Peyer's patch (tissue), 4 donors: ENCODE measurements around the gene CCR6. TPM values are rescaled to one million over a fixed set of nuclear protein-coding genes. Genes with fewer than 3 reads are reported as not detected.

Experiments used
- DNase-seq, 3 donors: peaks; one replicate each; pipeline ENCODE4 v3.0.0-alpha.2; 2017 to 2019
- H3K27ac ChIP-seq, 4 donors: fragments of 200-600 bp; sonication (generic); one replicate each; pipeline ENCODE4 v1.5.1; 2016 to 2019
- H3K27me3 ChIP-seq, 2 donors: fragments of 200-600 bp; sonication (generic); one replicate each; pipeline ENCODE4 v1.5.1; 2019
- H3K36me3 ChIP-seq, 3 donors: fragments of 200-600 bp; sonication (generic); one replicate each; pipeline ENCODE4 v1.5.1; 2016 to 2019
- H3K4me1 ChIP-seq, 4 donors: fragments of 200-600 bp; sonication (generic); one replicate each; pipeline ENCODE4 v1.5.1; 2016 to 2019
- H3K4me3 ChIP-seq, 4 donors: fragments of 200-600 bp; sonication (generic); 1 replicate in 3 of 4; 2 replicates in 1 of 4; pipeline ENCODE4 v1.5.1; 2016 to 2019; ENCODE audit warnings: mild to moderate bottlenecking in 1 of 4
- H3K9me3 ChIP-seq, 4 donors: fragments of 200-600 bp; sonication (generic); one replicate each; pipeline ENCODE4 v1.5.1; 2016 to 2019; ENCODE audit warnings: mild to moderate bottlenecking in 1 of 4
- CTCF ChIP-seq, 6 experiments: fragments of 450-650 bp in 4 of 6; fragments of 200-600 bp in 2 of 6; sonication (generic) in 1 of 6; IDR thresholded peaks; one replicate each; pipeline ENCODE4 v1.5.1; 2017 to 2019; ENCODE audit warnings: antibody characterized with exemption in 6 of 6, mild to moderate bottlenecking in 3 of 6, moderate library complexity in 1 of 6
- POLR2A ChIP-seq, 2 donors: fragments of 450-650 bp; IDR thresholded peaks; one replicate each; pipeline ENCODE4 v1.5.1; 2017; ENCODE audit warnings: antibody characterized with exemption in 2 of 2, mild to moderate bottlenecking in 2 of 2, moderate library complexity in 2 of 2
- total RNA-seq, 4 donors: library from RNA; depleted of rRNA; stranded (reverse); fragments of >200 nt; gene quantifications; one replicate each; pipeline ENCODE4 v1.1.0, GENCODE V29; 2016

Gene CCR6
- total RNA-seq, 4 donors from 2014 or later = 0.67 to 5.0 TPM; not detected in 2

- TF ChIP-seq CTCF (IDR thresholded peaks at IDR 0.05) = no peak
- TF ChIP-seq POLR2A (IDR thresholded peaks at IDR 0.05) = no peak
- no peaks in the 10 kb centered on the region for H3K27me3 ChIP-seq
- H3K4me1 ChIP-seq = peaks cover 0 to 2% (median 0%) of the 10 kb centered on the region in 4 donors
- H3K27ac ChIP-seq = peak overlapping the region in 1 of 4 donors; percentile 3
- no peak for DNase-seq
- no peaks in the 10 kb centered on the region for H3K36me3 ChIP-seq
- no peaks in the 10 kb centered on the region for H3K9me3 ChIP-seq
- no peak overlapping the region for H3K4me3 ChIP-seq
Observed at GRCh38 chr6:167134448-167135328, 11.8 kb downstream of the CCR6 start.

GRCh38 chr6:167136376-167136775 lies 13.5 kb downstream of the CCR6 start:
- Histone ChIP-seq H3K27me3 (no peaks in the 10 kb centered on the region), H3K4me1 (peaks cover 0 to 9% (median 2%) of the 10 kb centered on the region in 4 donors), H3K4me3 (no peak overlapping the region), H3K36me3 (no peaks in the 10 kb centered on the region), H3K27ac (no peak overlapping the region), H3K9me3 (no peaks in the 10 kb centered on the region)
- no peak for DNase-seq
- no peak for TF ChIP-seq CTCF (IDR thresholded peaks at IDR 0.05)
- no peak for TF ChIP-seq POLR2A (IDR thresholded peaks at IDR 0.05)

- H3K9me3 ChIP-seq = no peaks in the 10 kb centered on the region
- H3K36me3 ChIP-seq = no peaks in the 10 kb centered on the region
- peaks cover 0 to 9% (median 2%) of the 10 kb centered on the region in 4 donors for H3K4me1 ChIP-seq
- no peaks in the 10 kb centered on the region for H3K27me3 ChIP-seq
- TF ChIP-seq POLR2A (IDR thresholded peaks at IDR 0.05) = no peak
- no peak for TF ChIP-seq CTCF (IDR thresholded peaks at IDR 0.05)
- H3K4me3 ChIP-seq = no peak overlapping the region
- peak overlapping the region in 1 of 4 donors; percentile 13 for H3K27ac ChIP-seq
- peak in 1 of 3 donors; percentile 8 for DNase-seq
Observed at GRCh38 chr6:167137081-167137480, 14.2 kb downstream of the CCR6 start.

GRCh38 chr6:167137881-167138280 lies 15.0 kb downstream of the CCR6 start:
- no peak overlapping the region for H3K27ac ChIP-seq
- TF ChIP-seq CTCF (IDR thresholded peaks at IDR 0.05) (no peak), POLR2A (IDR thresholded peaks at IDR 0.05) (no peak)
- H3K9me3 ChIP-seq = no peaks in the 10 kb centered on the region
- no peak overlapping the region for H3K4me3 ChIP-seq
- peaks cover 0 to 9% (median 2%) of the 10 kb centered on the region in 4 donors for H3K4me1 ChIP-seq
- no peaks in the 10 kb centered on the region for H3K36me3 ChIP-seq
- peak in 1 of 3 donors; percentile 6 for DNase-seq
- no peaks in the 10 kb centered on the region for H3K27me3 ChIP-seq

GRCh38 chr6:167139761-167140160 lies 16.9 kb downstream of the CCR6 start:
- H3K4me1 ChIP-seq = peaks cover 0 to 9% (median 2%) of the 10 kb centered on the region in 4 donors
- DNase-seq = no peak
- no peaks in the 10 kb centered on the region for H3K9me3 ChIP-seq
- H3K36me3 ChIP-seq = no peaks in the 10 kb centered on the region
- peak overlapping the region in 1 of 4 donors; percentile 69 for H3K27ac ChIP-seq
- H3K4me3 ChIP-seq = no peak overlapping the region
- H3K27me3 ChIP-seq = no peaks in the 10 kb centered on the region
- TF ChIP-seq POLR2A (IDR thresholded peaks at IDR 0.05) (no peak), CTCF (IDR thresholded peaks at IDR 0.05) (peak in 2 of 6 experiments; percentile 7 to 18)
